ENCODE data around the gene PPP1R13B. TPM values are rescaled to one million over a fixed set of nuclear protein-coding genes. Genes with fewer than 3 reads are reported as not detected.

PPP1R13B gene
- total RNA-seq, 4 donors from 2014 or later = 5.6 to 71.6 (median 18.2) TPM

- Histone ChIP-seq H3K27ac (no peak overlapping the region), H3K4me1 (no peaks in the 10 kb centered on the region), H3K4me3 (no peak overlapping the region), H3K36me3 (no peaks in the 10 kb centered on the region), H3K27me3 (no peaks in the 10 kb centered on the region), H3K9me3 (no peaks in the 10 kb centered on the region)
- no peak for TF ChIP-seq POLR2A (IDR thresholded peaks at IDR 0.05)
- TF ChIP-seq CTCF (IDR thresholded peaks at IDR 0.05) = no peak
- intact Hi-C loops (cut with DNase I; ENCODE audit: low total_unique reads) = no loop called here
- no peak for DNase-seq
Observed at GRCh38 chr14:103861413-103862392, 14.3 kb upstream of the PPP1R13B start.

- Histone ChIP-seq H3K27me3 (no peaks in the 10 kb centered on the region), H3K36me3 (no peaks in the 10 kb centered on the region), H3K4me3 (no peak overlapping the region), H3K9me3 (no peaks in the 10 kb centered on the region), H3K4me1 (no peaks in the 10 kb centered on the region), H3K27ac (no peak overlapping the region)
- TF ChIP-seq POLR2A (IDR thresholded peaks at IDR 0.05) (no peak), CTCF (IDR thresholded peaks at IDR 0.05) (no peak)
- no peak for DNase-seq
- intact Hi-C loops (cut with DNase I; ENCODE audit: low total_unique reads) = no loop called here
Observed at GRCh38 chr14:103859416-103860202, 12.2 kb upstream of the PPP1R13B start.

GRCh38 chr14:103858063-103858781 lies 10.8 kb upstream of the PPP1R13B start:
- Histone ChIP-seq H3K9me3 (no peaks in the 10 kb centered on the region), H3K36me3 (no peaks in the 10 kb centered on the region), H3K4me1 (no peaks in the 10 kb centered on the region), H3K27ac (no peak overlapping the region), H3K4me3 (no peak overlapping the region), H3K27me3 (no peaks in the 10 kb centered on the region)
- intact Hi-C loops (cut with DNase I; ENCODE audit: low total_unique reads) = no loop called here
- TF ChIP-seq CTCF (IDR thresholded peaks at IDR 0.05) = no peak
- no peak for TF ChIP-seq POLR2A (IDR thresholded peaks at IDR 0.05)
- no peak for DNase-seq

- Histone ChIP-seq H3K27me3 (no peaks in the 10 kb centered on the region), H3K4me1 (no peaks in the 10 kb centered on the region), H3K36me3 (no peaks in the 10 kb centered on the region), H3K4me3 (no peak overlapping the region), H3K9me3 (no peaks in the 10 kb centered on the region), H3K27ac (no peak overlapping the region)
- intact Hi-C loops (cut with DNase I; ENCODE audit: low total_unique reads) = no loop called here
- no peak for TF ChIP-seq POLR2A (IDR thresholded peaks at IDR 0.05)
- TF ChIP-seq CTCF (IDR thresholded peaks at IDR 0.05) = no peak
- no peak for DNase-seq
Observed at GRCh38 chr14:103857256-103857655, 9.9 kb upstream of the PPP1R13B start.
